GM19351 (cell line): ENCODE data around the gene BFSP2.
A peak's percentile ranks its signal among the peaks of the same experiment; 100 is the strongest.

Source experiments
- ATAC-seq: cut with Tn5 transposase; IDR thresholded peaks from one replicate; pipeline ENCODE4 v1.9.1; 2021; ENCODE audit warnings: mild to moderate bottlenecking, moderate library complexity; ENCODE audit not compliant: unreplicated experiment

The BFSP2 gene, protein sequence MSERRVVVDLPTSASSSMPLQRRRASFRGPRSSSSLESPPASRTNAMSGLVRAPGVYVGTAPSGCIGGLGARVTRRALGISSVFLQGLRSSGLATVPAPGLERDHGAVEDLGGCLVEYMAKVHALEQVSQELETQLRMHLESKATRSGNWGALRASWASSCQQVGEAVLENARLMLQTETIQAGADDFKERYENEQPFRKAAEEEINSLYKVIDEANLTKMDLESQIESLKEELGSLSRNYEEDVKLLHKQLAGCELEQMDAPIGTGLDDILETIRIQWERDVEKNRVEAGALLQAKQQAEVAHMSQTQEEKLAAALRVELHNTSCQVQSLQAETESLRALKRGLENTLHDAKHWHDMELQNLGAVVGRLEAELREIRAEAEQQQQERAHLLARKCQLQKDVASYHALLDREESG

DNA sequence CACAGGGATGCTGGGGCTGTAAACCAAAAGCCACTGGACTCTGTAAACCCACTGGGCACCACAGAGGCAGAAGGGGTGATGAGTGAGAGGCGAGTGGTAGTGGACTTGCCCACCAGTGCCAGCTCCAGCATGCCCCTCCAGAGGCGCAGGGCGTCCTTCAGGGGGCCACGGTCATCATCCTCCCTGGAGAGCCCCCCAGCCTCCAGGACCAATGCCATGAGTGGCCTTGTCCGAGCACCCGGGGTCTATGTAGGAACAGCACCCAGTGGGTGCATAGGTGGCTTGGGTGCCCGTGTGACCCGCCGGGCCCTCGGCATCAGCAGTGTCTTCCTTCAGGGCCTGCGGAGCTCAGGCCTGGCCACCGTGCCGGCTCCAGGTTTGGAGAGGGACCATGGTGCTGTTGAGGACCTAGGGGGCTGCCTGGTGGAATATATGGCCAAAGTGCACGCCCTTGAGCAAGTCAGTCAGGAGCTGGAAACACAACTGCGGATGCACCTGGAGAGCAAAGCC is at the start of gene BFSP2:
Gene BFSP2, plus strand, starts transcription at position 51 of the 510 bp plus-strand sequence. Its CDS starts 28 bp downstream, at position 79.
- no peak for ATAC-seq

DNA sequence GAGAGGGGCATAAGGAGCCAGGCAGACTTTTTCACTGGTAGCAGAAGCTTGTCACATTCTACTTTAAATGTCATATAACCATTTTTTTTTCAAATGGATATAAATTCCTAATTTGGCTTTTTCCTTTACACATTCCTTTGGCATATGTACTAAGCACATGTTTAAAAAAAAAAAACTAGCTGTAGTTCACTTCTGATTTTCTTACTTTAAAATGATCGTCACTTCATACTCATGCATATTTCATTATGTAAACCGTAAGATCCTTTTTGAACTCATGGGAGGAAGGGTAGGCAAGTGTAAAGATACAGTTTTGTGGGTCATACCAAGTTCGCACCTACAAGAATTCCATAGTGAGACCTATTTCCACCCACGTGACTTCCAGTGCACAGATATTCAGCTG is 45.1 kb upstream of the BFSP2 start:
- no peak for ATAC-seq

DNA sequence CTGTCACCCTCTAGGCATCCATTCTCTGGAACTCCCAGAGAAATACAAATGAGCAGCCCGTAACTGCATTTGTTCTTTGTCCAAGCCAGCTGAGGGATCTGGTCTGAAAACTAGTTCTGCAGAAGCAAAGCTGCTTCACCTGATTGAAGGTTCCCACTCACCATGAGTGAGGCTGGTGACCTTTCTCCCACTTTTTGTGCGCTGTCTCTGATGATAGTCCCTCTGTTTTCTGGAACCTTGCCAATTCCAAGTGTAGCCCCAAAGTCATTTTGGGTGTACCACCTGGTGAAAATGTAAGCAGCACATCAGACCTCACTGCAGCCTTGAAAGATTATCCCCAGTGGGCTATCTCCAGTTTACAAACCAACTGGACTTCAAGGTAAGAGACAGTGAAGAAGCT is 39.4 kb upstream of the BFSP2 start:
- no peak for ATAC-seq

DNA sequence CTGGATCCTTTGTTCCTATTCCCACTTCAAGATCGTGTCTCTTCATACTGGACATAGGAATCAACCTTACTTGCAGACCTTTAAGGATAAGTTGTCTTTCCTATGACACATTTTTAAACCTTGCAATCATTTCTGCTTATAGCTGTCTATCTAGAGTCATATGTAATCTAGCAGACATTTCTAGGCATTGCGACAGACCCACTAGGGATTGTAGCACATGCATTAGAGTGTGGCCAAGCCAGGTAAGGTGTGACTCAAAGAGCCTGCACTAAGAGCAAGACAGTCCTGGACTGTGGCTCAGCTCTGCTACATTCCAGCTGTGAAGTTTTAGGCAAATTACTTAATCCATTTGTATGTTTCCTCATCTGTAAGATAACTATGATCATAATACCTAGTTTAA is 38.8 kb upstream of the BFSP2 start:
- ATAC-seq: no peak

DNA sequence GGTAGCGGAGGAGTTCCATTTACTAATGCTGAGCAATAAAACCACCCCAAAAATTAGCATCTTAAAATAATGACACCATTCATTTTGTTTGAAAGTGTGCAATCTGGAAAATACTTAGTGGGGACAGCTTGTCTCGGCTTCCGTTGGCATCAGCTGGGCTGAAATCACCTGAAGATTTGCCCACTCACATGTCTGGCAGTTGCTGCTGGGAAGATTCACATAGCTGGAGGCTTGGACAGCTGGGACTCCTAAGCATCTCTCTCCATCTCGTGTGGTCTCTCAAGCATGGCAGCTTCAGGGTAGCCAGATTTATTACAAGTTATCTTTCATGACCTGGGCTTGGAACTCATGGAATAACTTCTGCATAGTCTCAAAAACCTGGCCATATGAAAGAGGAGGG is 38.4 kb upstream of the BFSP2 start:
- ATAC-seq: no peak

DNA sequence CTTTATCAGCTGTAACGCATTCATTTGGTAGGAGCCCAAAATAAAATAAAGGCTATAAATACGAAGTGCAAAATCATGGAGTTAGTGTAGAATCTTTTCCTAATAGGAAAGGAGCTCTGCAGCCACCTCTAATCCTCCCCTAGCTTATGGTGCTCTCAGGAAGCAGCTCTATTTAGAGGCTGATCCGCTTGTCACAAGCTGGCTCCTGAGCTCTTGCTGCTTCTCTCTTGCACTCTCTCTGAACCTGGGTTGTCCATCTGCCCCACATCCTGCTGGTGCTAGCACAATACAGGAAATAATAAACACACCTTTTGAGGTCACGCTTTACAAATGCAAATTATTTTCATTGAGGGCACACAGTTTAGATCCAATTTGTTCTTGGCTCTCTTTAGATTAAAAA is 37.3 kb upstream of the BFSP2 start:
- ATAC-seq: no peak

DNA sequence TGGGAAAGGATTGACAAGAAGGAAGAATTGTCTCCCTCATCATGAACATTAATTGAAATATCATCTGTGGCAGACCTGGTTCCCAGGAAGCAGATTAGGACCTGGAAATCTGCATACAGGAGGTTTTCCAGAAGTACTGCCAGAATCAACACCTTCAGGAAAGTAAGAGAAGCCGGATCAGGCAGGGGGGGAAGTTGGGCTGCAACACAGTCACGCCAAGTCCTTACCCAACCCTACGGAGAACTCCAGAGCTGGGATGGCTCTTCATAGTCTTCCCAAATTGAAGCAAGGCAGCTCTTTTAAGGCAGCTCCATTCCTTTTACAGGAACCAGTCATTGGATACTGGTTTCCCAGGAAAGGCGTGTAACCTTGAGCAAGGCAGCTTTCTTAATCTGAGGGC is 35.2 kb upstream of the BFSP2 start:
- ATAC-seq: no peak

DNA sequence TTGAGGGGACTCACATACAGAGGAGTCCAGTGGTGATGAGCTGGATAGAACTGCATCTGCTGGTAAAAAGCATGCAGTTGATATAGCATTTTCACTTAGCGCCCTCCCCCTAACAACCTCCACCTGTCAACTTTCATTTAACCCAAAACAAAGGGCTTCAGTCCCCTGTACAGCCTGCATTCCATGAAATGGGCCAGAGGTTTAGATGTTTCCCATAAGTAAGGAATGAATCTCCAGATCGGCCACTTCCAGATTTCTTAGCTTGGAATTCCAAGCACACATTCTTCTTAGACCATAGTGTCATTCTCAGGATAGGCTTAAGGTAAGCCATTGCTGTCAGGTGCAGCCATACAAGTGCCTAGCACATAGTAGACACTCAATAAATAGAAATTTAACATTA is 32.9 kb upstream of the BFSP2 start:
- ATAC-seq: no peak

DNA sequence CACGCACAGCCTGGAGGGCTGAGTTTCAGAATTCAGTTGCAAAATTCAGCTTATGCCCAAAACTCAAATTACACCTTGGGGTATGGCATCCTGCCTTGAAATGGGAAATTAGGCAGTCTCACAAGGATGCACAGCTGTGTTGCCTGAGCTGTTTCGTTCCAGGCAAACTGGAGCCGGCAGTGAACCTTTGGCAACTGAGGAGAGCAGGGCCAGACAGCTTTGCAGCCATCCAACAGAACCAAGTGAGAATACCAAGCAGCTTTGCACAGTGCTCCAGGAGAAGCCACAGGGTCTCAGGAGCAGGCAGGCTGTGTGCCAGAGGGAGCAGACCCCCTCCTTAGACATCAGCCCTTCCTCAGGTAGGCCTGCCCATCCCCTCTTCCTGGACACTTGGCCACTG is 32.5 kb upstream of the BFSP2 start:
- no peak for ATAC-seq

DNA sequence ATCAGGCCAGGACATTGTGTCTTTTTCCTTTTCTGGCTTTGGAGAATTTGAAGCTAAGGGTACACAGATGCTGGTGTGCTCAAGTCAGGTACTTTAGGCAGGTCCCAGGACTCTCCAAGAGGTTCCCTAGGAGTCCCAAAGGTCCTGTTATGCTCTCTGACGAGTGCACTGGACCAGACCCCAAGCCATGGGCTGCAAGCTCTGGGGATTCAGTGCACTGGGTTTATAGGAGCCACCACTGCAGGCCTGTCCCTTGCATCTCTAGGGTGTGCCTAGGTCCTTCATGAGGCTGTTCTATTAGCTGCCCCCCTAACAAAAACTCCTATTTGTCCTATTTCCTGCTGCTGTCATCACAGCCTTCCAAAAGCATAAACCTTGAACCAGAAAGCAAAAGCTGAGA is 31.9 kb upstream of the BFSP2 start:
- no peak for ATAC-seq

DNA sequence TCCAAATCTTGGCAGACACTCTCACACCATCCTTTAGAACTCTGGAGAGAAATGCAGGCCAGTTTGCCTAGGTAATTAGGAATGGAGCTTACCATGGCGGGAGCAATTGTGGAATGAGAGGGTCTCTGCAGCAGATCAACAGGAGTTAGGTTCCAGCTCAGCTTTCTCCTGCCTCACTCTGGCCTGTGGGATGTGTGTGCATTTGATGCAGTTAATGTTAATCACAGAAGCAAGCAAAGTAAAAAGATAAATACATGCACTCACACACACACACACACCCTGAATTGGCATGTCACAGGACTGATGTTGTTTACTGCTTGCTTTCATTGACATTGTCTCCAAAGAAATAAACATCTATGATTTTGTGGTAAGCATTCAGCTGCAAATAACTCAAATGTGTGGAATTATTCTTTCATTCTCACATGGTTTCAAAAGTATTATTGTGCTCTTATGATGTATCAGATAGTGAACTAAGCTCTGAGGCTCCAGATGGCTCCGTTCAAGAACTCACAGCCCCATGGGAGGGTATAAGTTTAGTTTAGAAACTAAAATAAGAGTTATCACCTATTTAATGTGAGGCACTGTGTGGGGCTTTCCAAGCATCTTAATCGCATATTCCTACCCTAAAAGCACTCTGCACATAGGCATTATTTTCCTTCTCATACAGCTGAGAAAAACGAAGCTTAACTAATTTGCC is 31.3 kb upstream of the BFSP2 start:
- no peak for ATAC-seq

DNA sequence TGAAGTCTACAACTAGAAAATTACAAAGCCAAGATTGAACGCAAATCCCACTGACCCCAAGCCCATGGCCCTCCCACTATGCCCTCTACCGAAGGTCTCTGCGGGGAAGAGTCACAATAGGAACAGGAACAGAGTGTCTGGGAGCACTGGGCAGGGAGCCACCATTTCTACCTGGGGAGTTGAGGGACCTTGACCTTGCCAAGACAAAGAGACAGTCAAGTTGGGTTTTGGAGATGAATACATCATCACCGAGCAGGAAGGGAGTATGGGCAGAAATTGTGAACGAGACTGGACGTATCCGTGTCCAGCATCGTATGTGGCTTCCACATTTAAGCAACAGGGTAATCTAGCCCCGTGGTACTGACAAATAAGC is 30.8 kb upstream of the BFSP2 start:
- ATAC-seq: no peak

DNA sequence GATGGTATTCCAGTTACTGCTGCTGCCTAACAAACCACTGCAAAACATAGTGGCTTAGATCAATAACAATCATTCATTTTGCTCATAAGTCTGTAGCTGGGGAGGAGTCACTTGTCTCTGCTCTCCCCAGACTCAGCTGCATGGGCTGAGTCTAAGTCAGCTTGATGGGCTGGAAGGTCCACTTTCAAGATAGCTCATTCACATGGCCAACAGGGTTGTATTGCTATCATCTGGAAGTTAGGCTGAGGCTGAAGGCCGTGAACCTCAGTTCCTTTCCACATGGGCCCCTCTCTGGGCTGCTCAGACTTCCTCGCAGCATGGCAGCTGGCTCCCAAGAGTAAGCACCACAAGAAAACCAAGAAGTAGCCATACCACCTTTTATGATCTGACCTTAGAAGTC is 28.7 kb upstream of the BFSP2 start:
- no peak for ATAC-seq

DNA sequence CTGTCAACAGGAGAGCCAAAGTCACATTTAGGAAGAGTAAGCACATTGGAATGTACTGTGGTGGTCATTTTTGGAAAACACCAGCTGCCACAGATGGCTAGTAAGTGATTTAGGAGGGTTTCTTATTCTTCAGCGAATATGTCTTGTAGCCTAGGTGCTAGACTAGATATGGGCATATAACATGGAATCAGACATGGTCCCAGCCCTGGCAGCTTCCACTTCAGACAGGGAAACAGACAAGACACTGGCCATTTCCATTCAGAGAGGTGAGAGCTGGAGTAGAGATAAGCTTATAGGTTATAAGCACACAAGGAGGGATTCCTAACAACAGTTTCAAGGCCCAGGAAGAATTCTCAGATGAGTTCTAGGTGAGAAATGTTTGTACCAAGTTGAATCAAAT is 28.2 kb upstream of the BFSP2 start:
- ATAC-seq: no peak

DNA sequence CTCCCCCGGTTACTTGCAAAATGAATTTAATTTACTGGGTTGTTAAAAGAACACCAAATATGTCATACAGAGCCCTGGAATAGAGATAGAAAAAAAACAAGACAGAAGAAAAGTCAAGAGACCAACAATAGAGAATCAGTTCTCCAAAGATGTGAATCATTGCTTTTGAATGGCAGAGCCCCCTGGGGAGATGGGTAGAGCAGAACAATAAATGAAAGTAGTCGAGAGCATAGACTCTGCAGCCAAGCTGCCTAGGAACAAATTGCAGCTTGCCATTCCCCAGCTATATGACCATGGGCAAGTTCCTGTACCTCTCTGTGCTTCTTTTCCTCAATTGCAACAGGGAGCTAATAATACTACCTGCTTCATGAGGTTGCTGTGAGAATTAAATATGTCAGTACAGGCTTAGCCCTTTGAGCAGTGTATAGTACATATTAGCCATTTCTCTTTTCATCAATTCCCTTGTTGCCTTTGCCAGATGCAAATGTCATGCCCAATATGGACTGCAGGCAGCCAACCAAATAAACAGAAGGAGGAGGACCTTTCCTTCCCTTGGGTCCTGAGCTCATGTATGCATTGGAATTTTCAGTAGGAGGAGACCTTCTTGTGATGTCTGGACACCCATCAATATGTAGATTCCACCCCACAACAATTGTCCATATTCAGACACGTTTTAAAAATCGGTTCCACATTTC is 25.0 kb upstream of the BFSP2 start:
- no peak for ATAC-seq

DNA sequence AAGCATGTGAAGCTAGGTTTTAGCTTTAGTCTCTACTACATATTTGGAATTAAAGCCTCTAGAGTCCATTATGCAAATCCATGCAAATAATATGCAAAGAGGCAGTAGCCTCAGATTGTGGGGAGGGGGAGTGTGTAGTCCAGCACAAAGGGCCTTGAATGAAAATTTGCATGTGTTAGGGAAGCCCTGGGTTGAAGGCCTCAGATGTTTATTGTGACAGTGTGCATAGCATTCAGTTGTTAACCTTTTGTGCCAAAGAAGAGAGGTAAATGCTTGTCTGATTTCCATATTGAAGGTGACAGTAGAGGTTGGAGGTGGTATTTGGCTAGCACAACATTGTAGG is 24.5 kb upstream of the BFSP2 start:
- ATAC-seq: no peak

DNA sequence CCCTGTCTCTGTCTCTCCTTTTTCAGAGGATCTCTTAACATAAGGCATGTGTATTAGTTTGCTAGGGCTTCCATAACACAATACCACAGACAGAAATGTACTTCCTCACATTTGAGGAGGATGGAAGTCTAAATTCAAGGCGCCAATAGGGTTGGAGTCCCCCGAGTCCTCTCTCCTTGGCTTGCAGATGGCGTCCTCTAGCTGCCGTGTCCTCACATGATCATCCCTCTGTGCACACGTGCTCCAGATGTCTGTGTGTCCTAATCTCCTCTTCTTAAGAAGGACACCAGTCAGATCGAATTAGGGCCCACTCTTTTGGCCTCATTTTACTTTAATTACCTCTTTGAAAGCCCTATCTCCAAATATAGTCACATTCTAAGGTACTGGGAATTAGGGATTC is 23.0 kb upstream of the BFSP2 start:
- ATAC-seq: no peak

DNA sequence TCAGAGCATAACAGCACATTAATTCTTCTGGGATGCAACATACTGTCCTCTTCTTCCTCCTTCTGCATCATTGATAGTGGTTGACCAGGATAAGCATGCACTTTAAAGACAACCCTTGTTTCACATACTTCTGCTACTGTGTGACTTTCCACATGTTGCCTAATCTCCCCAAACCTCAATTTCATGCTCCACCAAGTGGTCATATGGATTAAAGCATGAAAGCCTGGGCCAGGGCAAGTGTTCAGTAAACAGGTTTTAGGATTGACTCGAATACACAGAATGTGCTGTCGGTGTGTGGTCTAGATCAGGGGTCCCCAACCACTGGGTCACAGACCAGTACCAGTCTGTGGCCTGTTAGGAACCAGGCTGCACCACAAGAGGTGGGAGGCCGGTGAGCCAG is 22.5 kb upstream of the BFSP2 start:
- ATAC-seq: peak; percentile 65

DNA sequence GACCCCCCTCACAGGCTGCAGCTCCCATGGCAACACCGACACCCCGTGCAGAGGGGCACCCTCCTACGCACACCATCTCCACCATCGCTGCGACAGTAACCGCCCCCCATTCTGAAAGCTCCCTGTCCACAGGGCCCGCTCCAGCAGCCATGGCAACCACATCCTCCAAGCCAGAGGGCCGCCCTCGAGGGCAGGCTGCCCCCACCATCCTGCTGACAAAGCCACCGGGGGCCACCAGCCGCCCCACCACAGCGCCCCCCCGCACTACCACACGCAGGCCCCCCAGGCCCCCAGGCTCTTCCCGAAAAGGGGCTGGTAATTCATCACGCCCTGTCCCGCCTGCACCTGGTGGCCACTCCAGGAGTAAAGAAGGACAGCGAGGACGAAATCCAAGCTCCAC is 19.9 kb upstream of the BFSP2 start:
- no peak for ATAC-seq

DNA sequence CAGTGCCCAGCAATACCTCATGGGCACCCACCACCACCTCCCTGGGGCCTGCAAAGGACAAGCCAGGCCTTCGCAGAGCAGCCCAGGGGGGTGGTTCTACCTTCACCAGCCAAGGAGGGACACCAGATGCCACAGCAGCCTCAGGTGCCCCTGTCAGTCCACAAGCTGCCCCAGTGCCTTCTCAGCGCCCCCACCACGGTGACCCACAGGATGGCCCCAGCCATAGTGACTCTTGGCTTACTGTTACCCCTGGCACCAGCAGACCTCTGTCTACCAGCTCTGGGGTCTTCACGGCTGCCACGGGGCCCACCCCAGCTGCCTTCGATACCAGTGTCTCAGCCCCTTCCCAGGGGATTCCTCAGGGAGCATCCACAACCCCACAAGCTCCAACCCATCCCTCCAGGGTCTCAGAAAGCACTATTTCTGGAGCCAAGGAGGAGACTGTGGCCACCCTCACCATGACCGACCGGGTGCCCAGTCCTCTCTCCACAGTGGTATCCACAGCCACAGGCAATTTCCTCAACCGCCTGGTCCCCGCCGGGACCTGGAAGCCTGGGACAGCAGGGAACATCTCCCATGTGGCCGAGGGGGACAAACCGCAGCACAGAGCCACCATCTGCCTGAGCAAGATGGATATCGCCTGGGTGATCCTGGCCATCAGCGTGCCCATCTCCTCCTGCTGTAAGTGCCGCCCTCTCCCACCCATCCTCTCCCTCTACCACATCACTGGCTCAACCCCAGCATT is 19.2 kb upstream of the BFSP2 start:
- no peak for ATAC-seq
